HG03103 (cell line): Measurements from ENCODE around the gene CHST14.
A peak's percentile ranks its signal among the peaks of the same experiment; 100 is the strongest.

Source experiments
- ATAC-seq: cut with Tn5 transposase; IDR thresholded peaks from one replicate; pipeline ENCODE4 v1.9.1; 2021; ENCODE audit warnings: low read depth; ENCODE audit not compliant: unreplicated experiment

The CHST14 gene

GRCh38 chr15:40470423-40471104 lies at the start of gene CHST14:
CHST14 (plus strand) TSS chr15:40470984; CDS start chr15:40471214, 230 bp downstream.
- ATAC-seq: peak; percentile 56

GRCh38 chr15:40421246-40422157 lies 49.3 kb upstream of the CHST14 start:
- ATAC-seq: no peak

- ATAC-seq: no peak
Measured at GRCh38 chr15:40424483-40425115, 46.2 kb upstream of the CHST14 start.

GRCh38 chr15:40425681-40426080 lies 45.1 kb upstream of the CHST14 start:
- no peak for ATAC-seq

- ATAC-seq: no peak
Measured at GRCh38 chr15:40427188-40427587, 43.6 kb upstream of the CHST14 start.

- no peak for ATAC-seq
Measured at GRCh38 chr15:40428185-40428584, 42.6 kb upstream of the CHST14 start.

- no peak for ATAC-seq
Measured at GRCh38 chr15:40429068-40429710, 41.6 kb upstream of the CHST14 start.

GRCh38 chr15:40430271-40430805 lies 40.4 kb upstream of the CHST14 start:
- no peak for ATAC-seq

GRCh38 chr15:40435023-40435709 lies 35.6 kb upstream of the CHST14 start:
- no peak for ATAC-seq

GRCh38 chr15:40435710-40436089 lies 35.1 kb upstream of the CHST14 start:
- no peak for ATAC-seq

GRCh38 chr15:40436116-40436891 lies 34.5 kb upstream of the CHST14 start:
- ATAC-seq: no peak

GRCh38 chr15:40436892-40437751 lies 33.7 kb upstream of the CHST14 start:
- ATAC-seq: no peak

GRCh38 chr15:40437752-40438687 lies 32.8 kb upstream of the CHST14 start:
- ATAC-seq: no peak

- ATAC-seq: no peak
Measured at GRCh38 chr15:40438712-40439111, 32.1 kb upstream of the CHST14 start.

- ATAC-seq: no peak
Measured at GRCh38 chr15:40439461-40439959, 31.3 kb upstream of the CHST14 start.

- ATAC-seq: no peak
Measured at GRCh38 chr15:40439960-40440742, 30.6 kb upstream of the CHST14 start.
